HG02678 (cell line): ENCODE results near the gene PXK.
"Not testable (repeated sequence)": the region's sequence is repeated elsewhere in the genome, so short reads cannot be mapped to it uniquely, and the experiment has no call there.

ENCODE experiments used
- ATAC-seq: cut with Tn5 transposase; IDR thresholded peaks from one replicate; pipeline ENCODE4 v1.9.1; 2021; ENCODE audit warnings: mild to moderate bottlenecking, moderate library complexity; ENCODE audit not compliant: unreplicated experiment

The PXK gene

DNA sequence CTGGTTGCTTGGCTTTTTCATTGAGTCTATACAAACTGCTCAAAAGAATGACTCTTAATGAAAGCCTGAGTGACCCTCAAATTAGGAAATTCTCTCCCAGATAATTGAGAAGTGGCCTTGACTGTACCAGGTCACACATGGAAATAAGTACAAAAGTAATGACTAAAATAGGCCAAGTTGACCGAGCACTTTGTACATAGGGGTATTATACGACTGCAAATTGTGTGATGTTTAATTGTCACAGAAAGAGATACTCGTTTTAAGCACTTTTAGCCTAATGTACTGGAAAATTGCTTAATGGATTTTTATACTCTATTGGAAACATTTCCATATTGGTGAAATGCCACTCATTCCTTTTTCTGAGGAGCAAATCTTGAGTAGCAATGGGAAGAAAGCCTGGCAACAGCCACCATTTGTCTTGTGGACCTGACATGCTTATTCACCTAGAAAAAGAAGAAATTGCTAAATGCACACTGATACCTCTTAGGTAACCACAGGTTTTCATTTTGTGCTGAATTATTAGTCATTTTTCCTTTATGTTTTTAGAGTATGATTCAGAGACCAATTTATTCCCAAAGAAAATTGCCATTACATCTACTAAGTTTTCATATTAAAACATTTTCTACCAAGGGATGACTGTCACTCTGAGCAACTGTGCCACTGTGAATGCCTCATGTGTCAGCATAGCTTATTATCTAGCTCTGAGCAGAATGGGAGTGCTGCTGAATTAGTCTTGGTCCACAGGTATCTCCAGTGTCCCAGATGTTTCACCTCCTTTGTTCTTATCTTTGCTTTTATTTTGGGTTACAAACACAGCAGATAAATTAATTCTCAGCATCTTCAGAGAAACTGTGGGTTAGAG, 8.9 kb upstream of the PXK start:
- ATAC-seq, result no peak

DNA sequence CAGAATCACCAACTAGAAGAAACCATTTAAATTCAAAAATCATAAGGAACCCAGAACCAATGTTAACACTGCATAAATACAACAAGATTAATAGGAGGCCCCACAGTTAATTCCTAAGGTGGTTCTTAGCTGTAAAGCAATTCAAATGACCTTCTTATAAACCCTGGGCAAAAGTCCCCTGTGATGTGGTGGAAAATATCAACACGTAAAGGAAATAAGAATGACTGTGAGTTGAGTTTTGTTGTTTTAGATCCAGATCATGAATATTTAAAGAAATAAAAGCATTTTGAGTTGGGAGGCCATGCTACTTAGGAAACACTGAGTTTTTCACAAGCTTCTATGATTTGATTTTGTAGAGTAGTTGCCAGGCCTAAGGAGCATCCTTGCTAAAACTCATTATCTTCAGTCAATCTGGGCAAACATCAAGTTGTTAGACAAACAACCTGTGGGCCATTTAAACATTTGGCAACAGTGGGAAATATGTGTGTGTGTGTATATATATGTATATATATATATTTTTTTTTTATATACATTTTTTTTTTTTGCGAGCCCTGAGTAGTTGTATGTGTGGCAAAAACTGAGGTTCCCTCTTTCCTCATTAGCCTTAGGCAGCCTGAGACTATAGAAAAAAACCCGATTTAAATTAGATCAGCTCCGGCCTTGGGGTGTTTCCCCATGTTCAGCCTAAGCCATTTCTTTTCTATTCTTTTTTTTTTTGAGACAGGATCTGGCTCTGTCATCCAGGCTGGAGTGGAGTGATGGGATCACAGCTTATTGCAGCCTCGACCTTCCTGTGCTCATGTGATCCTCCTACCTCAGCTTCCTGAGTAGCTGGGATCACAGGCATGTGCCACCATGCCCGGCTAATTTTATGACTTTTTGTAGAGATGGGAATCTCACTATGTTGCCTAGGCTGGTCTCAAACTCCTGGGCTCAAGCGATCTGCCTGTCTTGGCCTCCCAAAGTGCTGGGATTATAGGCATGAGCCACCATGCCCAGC, 8.0 kb upstream of the PXK start:
- ATAC-seq, result no peak

DNA sequence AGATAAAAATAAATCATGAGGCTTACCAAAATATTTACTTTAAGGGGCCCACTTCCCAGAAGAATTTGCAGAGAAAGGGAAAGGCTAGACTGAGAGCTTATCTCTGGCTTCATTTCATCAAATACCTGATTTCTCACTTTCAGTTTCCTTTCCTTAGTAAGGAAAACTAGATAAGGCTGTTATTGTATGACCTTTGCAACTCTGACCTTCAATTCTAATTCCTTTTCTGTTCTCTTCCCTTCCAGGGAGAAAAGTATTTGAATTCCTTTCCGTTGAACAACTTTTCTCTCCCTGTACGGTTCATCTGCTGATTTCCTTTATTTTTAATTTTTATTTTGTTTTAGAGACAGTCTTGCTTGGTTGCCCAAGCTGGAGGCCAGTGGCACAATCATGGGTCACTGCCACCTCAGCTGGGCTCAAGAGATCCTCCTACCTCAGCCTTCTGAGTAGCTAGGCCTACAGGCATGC, 7.1 kb upstream of the PXK start:
- no peak for ATAC-seq

DNA sequence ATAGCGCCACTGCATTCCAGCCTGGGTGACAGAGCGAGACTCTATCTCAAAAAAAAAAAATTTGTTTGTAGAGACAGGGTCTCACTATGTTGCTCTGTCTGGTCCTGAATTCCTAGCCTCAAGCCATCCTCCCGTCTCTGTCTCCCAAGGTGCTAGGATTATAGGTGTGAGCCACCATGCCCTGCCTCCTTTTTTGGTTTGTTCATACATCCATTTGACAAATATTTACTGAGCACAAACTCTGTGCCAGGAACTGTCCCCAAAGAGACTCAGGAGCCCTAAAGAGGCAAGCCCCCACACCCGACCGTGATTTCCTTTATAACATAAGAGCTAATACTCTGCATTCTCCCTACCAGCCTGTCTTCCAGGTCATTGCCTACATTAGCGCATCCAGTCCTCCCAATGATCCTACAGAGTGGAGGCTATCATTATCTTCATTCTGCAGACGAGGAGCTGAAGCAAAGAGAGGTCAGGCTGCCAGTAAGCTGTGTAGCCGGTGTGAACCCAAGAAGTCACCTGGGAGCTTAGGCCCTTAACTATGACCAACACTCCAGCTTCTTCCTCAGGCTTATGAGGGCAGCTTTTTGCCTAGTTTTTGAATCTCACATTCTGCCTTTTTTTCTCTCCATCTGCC, 6.3 kb upstream of the PXK start:
- no peak for ATAC-seq

DNA sequence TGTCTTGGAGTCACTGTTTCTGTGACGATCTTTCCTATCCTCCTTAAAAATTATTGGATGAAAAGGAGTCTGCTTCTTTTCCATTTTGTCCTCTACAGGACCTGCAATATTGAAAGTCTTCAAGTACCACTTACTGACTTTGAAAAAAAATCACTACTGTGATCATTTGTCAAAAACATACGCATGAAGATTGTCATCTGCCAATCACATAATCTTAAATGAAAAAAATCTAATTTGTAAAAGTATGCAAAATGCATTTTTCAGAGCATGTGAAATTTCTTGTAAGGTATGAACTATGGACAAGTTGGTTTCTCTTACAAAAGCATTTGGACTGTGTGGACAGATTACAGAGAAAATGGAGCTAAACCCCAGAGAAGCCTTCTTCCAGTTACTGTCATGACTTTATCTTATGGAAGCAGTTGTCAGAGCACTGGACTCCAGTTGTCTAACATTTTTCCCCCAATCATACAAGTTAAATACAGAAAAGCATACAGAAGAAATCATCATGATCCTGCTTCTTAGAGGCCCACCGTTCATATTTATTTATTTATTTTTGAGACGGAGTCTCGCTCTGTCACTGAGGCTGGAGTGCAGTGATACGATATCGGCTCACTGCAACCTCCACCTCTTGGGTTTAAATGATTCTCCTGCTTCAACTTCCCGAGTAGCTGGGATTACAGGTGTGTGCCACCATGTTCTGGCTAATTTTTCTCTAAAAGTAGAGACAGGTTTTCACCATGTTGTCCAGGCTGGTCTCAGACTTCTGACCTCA, 3.4 kb upstream of the PXK start:
- ATAC-seq, result no peak

DNA sequence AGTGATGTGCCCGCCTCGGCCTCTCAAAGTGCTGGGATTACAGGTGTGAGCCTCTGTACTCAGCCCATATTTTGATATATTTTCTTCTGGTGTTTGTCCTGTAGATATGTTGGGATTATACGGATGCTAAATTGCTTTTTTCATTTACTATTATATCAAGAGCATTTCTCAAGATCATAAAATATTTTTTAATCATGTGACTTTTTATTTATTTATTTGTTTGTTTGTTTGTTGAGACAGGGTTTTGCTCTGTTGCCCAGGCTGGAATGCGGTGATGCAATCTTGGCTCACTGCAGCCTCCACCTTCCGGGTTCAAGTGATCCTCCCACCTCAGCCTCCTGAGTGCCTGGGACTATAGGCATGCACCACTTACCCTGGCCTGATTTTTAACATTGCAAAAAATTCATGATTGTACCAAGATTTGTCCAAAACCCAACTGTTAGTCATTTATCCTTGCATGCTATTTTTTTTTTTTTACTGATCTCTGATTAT, 2.7 kb upstream of the PXK start:
- no peak for ATAC-seq

DNA sequence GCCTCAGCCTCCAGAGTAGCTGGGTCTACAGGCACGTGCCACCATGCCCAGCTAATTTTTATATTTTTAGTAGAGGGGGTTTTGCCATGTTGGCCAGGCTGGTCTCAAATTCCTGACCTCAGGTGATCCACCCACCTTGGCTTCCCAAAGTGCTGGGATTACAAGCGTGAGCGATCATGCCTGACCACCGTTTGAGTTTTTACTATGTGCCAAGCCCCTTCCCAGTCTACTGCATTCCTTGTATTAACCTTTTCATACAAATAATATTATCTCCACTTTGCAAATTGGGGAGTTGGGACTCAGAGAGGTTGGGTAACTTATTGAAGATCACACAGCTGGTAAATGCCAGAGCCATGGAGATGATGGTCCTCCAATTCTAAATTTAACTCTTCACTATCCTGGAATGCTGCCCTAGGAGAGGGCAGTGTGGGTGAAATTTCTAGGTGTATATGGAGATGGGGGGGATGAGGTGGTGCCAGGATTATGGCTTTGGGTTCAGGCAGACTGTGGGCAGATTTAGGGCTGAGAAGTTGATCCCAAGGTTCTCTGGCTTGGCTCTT, 1.0 kb upstream of the PXK start:
- ATAC-seq, result no peak

DNA sequence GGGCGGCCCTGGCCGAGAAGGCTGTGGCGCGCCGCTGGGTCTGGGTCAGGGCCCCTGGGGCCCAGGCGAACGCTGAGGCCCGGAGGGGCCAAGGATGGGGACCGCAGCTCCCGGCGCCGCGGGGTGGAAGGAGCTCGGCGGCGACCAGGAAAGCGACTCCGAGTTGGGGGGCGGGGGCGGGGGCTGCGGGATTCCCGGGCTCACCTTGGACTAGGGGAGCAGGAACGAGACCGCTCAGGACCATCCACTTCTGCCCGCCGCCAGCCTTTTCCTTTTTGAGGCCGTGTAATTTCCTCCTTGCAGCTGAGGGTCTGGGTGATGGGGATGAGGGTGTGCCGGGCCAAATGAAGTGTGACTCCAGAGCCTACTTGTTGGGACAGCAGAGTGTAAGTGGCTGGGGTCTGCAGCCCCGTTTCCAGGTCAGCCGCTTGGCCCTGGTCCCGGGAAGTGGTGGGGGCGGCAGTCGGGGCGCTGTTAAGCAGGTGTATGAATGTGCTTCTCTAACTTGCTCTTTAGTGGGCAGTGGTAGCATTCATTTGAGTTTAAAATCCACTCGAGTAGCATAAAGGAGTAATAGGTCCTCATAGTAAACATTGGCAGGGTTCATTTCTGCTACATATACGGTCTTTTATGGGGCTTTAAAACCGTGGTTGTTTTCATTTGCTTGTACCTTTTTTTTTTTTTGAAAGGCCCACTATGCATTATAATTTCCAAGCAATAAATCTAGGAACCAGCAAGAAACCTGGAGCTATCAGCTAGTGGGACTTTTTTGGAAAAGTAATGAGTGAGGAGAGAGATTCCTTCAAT, 717 bp downstream of the PXK start:
- ATAC-seq, result peak; percentile 54

DNA sequence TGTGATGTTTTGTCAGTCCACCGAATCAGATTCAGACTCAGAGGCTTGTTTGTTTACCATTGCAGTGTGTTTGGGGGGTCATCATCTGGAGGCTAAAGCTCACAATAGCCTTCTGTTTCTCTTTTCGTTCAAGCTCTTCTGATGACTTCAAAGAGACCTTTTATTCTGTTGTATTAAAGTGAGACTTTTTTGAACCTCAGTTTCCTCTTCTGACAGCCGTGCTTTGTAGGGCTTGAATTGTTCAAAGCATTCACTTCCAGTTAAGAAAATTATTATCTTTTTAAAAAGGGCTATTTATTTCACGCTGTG, 1.3 kb downstream of the PXK start:
- no peak for ATAC-seq

DNA sequence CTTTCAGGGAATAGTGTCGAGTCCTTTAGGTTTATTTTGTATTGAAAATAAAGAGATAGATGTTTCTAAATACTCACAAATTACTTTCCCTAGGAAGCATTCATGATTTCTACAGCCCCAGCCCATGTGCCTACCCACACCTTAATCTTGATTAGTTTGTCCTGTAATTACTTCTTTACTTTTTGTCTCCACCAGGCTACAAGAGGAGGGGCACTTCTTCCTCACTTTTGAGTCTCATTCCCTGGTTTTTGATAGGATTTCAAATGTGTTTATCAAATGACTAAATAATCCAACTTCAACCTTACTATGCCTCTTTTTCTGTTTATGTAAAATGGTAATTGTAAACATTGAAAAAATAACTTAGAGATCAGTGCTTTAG, 1.8 kb downstream of the PXK start:
- no peak for ATAC-seq

DNA sequence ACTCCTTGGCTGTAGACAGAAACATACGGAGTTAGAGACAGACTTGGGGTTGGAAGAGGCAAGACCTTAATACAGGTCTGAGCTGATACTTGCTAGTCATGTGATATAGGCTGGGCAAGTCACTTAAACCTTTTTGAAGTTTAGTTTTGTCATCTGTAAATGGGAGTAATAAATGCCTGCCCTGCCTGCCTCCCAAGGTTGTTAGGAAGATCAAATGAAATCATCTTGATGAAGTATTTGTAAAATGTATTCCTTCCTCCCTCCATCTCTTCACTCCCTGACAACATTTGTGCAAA, 2.9 kb downstream of the PXK start:
- no peak for ATAC-seq

DNA sequence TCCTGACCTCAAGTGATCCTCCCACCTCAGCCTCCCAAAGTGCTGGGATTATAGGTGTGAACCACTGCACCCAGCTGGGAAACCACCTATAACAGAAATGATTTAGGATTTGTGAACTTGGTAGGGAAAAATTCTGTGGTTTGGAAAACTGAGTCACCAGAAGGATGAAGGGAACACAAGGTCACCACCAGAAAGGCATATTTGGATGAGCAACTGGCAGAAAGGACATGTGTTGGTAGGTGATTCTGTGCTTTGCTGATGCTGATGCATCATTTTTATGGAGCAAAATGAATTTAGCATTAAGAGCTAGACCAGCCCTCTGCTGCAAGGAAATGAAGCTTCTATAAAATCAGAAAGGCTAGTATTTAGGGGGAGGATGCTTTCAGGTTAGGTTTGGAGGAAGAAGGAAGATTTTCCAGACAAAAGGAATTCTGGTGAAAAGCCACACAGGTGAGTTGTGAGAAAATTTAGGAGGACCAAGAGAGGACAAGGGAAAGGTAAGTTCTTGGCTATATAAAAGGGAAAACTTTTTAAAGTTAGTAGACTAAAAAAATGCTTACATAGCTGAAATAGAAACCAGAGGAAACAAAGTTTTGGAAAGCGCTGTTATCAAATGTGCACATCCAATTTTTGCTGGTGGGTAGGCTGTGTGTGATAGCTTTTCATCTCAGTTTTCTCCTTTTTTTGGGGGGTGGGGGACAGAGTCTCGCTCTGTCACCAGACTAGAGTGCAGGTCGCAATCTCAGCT, 3.6 kb downstream of the PXK start:
- no peak for ATAC-seq

DNA sequence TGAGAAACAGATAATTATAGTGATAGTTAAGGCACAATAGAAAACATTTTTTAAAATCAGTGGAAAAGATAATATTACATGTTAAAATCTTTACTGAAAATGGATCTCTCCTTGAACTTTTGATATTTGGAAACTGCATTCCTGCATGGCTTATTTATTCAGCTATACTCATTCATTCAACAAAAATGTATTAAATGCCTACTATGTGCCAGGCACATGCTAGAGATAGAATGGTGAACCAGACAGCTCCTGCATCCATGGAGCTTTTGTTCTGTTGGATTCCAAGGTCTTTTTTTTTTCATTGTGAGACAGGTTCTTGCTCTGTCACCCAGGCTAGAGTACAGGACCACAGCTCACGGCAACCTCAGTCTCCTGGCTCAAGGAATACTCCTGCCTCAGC, 4.5 kb downstream of the PXK start:
- ATAC-seq, result no peak

DNA sequence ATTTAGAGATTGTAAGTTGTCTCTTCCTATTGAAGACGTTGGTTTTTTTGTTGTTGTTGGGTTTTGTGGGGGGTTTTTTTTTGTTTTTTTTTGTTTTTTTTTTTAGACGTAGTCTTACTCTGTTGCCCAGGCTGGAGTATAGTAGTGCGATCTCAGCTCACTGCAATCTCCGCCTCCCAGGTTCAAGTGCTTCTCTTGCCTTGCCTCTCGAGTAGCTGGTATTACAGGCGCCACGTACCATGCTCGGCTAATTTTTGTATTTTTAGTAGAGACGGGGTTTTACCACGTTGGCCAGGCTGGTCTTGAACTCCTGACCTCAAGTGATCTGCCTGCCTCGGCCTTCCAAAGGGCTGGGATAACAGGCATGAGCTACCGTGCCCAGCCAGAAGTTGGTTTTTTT, 6.5 kb downstream of the PXK start:
- not testable (repeated sequence) for ATAC-seq

DNA sequence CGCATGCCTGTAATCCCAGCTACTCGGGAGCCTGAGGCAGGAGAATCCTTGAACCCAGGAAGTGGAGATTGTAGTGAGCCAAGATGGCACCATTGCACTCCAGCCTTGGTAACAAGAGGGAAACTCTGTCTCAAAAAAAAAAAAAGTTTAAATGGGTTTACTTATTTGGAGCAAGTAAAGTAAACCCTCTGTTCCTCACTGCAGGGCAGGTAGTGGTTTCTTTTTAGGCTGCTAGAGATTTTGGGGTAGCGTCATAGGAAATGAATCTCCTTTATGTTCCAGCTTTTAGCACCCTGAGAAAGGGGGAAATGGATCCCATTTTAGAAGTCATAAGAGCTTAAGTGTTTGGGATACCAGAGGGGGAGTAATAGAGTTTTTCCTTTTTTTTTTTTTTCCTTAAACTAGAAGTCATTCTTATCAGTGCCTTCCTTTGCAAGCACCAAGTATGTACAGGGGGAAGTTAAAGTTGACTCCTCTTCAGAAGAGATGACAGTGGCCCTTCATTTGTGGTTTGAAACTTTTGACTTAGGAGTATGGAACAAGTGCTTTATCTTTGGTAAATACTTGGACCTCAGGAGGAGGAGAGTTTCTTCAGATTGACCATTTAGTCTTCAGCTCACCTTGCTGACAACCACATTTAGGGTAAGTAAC, 8.0 kb downstream of the PXK start:
- no peak for ATAC-seq

DNA sequence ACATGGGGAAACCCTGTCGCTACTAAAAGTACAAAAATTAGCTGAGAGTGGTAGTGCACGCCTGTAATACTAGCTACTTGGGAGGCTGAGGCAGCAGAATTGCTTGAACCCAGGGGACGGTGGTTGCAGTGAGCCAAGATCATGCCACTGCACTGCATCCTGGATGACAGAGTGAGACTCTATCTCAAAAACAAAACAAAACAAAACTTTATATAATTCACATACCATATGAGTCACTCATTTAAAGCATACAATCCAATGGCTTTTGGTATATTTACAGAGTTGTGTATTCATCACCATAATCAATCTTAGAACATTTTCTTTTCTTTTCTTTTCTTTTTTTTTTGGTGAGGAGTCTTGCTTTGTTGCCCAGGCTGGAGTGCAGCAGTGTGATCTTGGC, 8.7 kb downstream of the PXK start:
- no peak for ATAC-seq

DNA sequence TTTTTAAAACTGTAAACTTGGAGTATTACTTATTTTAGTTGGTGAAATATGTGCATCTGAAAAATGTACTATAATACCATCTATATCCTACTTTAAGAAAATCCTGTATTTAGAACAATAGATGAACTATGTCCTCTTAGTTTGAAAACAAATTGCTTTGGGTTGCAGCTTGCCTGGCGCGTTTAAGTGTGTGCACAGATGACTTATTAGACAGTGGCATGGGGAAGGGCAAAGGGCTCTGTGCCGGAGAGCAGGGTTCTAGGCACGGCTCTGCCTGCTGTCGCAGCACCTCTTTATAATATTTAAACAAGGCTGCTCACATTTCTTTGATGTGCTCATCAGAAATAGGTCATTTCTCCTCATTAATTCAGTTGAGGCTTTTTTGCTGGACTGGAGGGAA, 10.0 kb downstream of the PXK start:
- no peak for ATAC-seq

DNA sequence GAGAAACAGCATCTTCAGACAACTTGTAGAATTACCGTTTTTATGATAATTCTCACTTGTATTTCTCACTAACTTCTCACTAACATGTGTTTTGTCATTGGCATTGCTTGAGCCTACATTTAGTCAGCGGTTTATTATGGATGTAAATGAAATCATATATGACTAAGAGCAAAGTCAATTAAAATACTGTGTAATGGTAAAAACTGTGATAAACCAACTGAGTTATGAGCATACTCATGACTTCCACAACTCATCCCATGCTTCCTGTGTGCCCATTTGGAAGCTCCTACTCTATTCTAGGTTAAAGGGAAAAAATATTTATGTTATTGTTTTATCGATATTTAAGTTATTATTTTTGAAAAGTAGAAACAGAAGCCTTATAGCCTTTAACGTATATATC, 12.8 kb downstream of the PXK start:
- no peak for ATAC-seq
